Measurements from ENCODE around the gene RNF38.

DNA sequence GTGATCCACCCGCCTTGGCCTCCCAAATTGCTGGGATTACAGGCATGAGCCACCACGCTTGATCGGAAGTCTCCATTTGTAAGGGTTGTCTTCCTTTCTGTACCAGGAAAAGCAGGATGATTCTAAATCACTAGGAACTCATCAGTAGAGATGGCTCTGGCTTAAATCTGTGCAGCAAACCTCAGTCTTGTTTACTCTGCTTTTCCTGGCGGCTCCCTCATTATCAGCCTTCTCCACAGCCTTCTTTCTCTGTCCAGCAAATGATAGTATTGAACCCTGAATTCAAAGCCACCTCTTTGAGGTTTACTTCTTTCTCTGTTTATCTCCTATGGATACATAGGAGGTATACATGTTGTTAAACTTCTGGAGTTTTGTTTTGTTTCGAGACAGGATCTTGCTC is 98.8 kb downstream of the RNF38 start:
- TF ChIP-seq POLR2A (IDR thresholded peaks at IDR 0.05; ENCODE audit: extremely low read depth, insufficient read length): no peak
- TF ChIP-seq, protein P1, sequence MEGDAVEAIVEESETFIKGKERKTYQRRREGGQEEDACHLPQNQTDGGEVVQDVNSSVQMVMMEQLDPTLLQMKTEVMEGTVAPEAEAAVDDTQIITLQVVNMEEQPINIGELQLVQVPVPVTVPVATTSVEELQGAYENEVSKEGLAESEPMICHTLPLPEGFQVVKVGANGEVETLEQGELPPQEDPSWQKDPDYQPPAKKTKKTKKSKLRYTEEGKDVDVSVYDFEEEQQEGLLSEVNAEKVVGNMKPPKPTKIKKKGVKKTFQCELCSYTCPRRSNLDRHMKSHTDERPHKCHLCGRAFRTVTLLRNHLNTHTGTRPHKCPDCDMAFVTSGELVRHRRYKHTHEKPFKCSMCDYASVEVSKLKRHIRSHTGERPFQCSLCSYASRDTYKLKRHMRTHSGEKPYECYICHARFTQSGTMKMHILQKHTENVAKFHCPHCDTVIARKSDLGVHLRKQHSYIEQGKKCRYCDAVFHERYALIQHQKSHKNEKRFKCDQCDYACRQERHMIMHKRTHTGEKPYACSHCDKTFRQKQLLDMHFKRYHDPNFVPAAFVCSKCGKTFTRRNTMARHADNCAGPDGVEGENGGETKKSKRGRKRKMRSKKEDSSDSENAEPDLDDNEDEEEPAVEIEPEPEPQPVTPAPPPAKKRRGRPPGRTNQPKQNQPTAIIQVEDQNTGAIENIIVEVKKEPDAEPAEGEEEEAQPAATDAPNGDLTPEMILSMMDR (IDR thresholded peaks at IDR 0.05; ENCODE audit: low read depth, low read length): no peak

Data from NB4 (cell line).